NT2/D1 (cell line): ENCODE results near the gene FMN2.

ENCODE experiments used
- SUZ12 ChIP-seq: IDR thresholded peaks from 2 replicates; pipeline ENCODE4 v1.6.1; 2011; ENCODE audit not compliant: insufficient read length, insufficient read depth; ENCODE audit errors: extremely low read depth
- YY1 ChIP-seq: IDR thresholded peaks from 2 replicates; pipeline ENCODE4 v1.6.1; 2011; ENCODE audit not compliant: insufficient read length, insufficient read depth
- ZNF274 ChIP-seq: IDR thresholded peaks from 2 replicates; pipeline ENCODE4 v1.6.1; 2011; ENCODE audit warnings: mild to moderate bottlenecking, low read depth, low read length

DNA sequence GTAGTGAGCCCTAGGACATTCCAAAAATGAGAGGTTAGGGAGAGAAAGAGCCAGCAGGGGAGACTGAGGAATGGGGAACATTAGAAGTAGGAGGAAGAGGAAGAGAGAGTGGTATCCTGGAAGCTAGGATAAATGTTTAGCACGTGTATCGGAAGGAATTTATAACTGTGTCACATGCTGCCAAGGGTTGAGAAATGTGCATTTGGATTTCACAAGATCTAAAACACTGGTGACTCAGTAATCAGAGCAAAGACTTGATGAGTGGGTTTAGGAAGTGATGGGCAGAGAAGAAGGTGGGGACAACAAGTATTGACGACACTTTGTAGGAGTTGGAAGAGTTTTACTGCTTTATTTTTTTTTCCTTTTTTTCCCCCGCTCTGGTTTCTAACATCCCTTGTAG is 193.9 kb downstream of the FMN2 start:
- TF ChIP-seq ZNF274 (no peak), SUZ12 (no peak), YY1 (no peak)
